Tibial artery (tissue), 4 donors: ENCODE results near the gene SH3D21.

Experiments used
- DNase-seq, 2 donors: peaks; one replicate each; pipeline ENCODE4 v3.0.0-alpha.2; 2019
- H3K27ac ChIP-seq, 2 donors: fragments of 200-600 bp; sonication (generic) in 1 of 2; 1 replicate in 1 of 2; 2 replicates in 1 of 2; pipeline ENCODE4 v1.5.1; 2018 to 2019; ENCODE audit warnings: mild to moderate bottlenecking in 1 of 2
- H3K27me3 ChIP-seq, 2 donors: fragments of 200-600 bp; sonication (generic) in 1 of 2; one replicate each; pipeline versions ENCODE4 v1.5.1 to v1.6.0; 2016 to 2019
- H3K36me3 ChIP-seq, 3 donors: fragments of 200-600 bp; sonication (generic) in 2 of 3; one replicate each; pipeline ENCODE4 v1.5.1; 2016 to 2019; ENCODE audit warnings: mild to moderate bottlenecking in 2 of 3
- H3K4me1 ChIP-seq, 4 donors: fragments of 200-600 bp; sonication (generic) in 2 of 4; 1 replicate in 3 of 4; 2 replicates in 1 of 4; pipeline ENCODE4 v1.5.1; 2016 to 2019
- H3K4me3 ChIP-seq, 2 donors: fragments of 200-600 bp; sonication (generic) in 1 of 2; 1 replicate in 1 of 2; 2 replicates in 1 of 2; pipeline ENCODE4 v1.5.1; 2018 to 2019; ENCODE audit warnings: mild to moderate bottlenecking in 2 of 2
- H3K9me3 ChIP-seq, 3 donors: fragments of 200-600 bp; sonication (generic) in 1 of 3; one replicate each; pipeline ENCODE4 v1.5.1; 2016 to 2019
- intact Hi-C: fragments of 100-400 bp; cut with DNase I; formaldehyde crosslinking; loops from one replicate; pipeline ENCODE4 v1.15.0; 2023; ENCODE audit warnings: low total_unique reads
- TF ChIP-seq, protein P1 (sequence below), 2 experiments: fragments of 200-600 bp in 1 of 2; fragments of 450-650 bp in 1 of 2; IDR thresholded peaks; one replicate each; pipeline ENCODE4 v1.5.1; 2017 to 2019; ENCODE audit warnings: antibody characterized with exemption in 2 of 2, mild to moderate bottlenecking in 1 of 2, moderate library complexity in 1 of 2

Gene SH3D21

DNA sequence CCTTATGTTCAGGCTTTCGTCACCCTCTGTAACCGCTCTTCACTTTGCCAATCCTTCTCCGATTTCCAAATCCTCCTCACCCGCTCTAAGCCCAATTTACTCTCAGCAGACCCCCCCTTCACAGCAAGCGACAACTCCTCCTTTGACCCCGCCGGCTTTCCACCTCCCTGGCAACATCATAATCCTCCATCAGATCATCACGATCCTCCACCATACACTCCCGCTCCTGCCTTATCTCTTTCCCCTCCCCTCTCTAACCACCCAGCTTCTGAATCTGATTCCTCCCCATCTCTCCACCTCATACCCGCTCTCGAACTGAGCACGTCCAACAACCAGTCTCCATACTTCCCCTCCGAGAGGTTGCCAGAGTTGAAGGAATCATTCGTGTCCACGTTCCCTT is 24.8 kb downstream of the SH3D21 start:
- intact Hi-C loops, result no loop called here
- no peaks in the 10 kb centered on the region for H3K36me3 ChIP-seq
- H3K4me3 ChIP-seq, result no peak overlapping the region
- no peak overlapping the region for H3K27ac ChIP-seq
- no peak for DNase-seq
- no peaks in the 10 kb centered on the region for H3K27me3 ChIP-seq
- no peaks in the 10 kb centered on the region for H3K9me3 ChIP-seq
- TF ChIP-seq, protein P1, sequence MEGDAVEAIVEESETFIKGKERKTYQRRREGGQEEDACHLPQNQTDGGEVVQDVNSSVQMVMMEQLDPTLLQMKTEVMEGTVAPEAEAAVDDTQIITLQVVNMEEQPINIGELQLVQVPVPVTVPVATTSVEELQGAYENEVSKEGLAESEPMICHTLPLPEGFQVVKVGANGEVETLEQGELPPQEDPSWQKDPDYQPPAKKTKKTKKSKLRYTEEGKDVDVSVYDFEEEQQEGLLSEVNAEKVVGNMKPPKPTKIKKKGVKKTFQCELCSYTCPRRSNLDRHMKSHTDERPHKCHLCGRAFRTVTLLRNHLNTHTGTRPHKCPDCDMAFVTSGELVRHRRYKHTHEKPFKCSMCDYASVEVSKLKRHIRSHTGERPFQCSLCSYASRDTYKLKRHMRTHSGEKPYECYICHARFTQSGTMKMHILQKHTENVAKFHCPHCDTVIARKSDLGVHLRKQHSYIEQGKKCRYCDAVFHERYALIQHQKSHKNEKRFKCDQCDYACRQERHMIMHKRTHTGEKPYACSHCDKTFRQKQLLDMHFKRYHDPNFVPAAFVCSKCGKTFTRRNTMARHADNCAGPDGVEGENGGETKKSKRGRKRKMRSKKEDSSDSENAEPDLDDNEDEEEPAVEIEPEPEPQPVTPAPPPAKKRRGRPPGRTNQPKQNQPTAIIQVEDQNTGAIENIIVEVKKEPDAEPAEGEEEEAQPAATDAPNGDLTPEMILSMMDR (IDR thresholded peaks at IDR 0.05), result no peak
- H3K4me1 ChIP-seq, result peaks cover 0 to 7% (median 2%) of the 10 kb centered on the region in 4 donors

DNA sequence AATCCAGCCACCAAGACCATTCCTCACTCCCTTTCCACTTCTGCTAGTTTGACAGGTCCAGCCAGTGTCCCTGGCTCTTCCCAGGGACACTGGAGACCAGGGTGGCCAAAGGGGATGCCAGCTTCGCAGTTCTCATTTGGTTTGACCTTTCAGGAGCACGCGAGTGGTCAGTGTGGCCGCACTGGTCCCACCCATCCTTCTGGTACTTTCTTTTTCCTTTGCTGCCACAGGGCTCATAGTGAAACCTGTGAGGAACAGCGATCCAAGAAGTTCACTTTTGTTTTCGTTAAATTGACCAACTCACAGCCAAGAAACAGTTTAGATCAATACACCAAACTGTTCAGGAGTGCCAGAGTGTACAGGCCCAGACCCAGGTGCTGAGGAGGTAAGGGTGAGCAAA is 31.7 kb downstream of the SH3D21 start:
- H3K4me3 ChIP-seq, result no peak overlapping the region
- H3K4me1 ChIP-seq, result peaks cover 0 to 6% (median 3%) of the 10 kb centered on the region in 4 donors
- no peak for DNase-seq
- peaks cover 12 to 44% (median 30%) of the 10 kb centered on the region in 3 donors for H3K36me3 ChIP-seq
- intact Hi-C loops, result no loop called here
- no peak overlapping the region for H3K27ac ChIP-seq
- no peaks in the 10 kb centered on the region for H3K27me3 ChIP-seq
- H3K9me3 ChIP-seq, result no peaks in the 10 kb centered on the region
- TF ChIP-seq, protein P1 (IDR thresholded peaks at IDR 0.05), result no peak

GRCh38 chr1:36339215-36339614 is 33.0 kb downstream of the SH3D21 start:
- Histone ChIP-seq H3K9me3 (no peaks in the 10 kb centered on the region), H3K4me1 (peaks cover 3 to 20% (median 11%) of the 10 kb centered on the region in 4 donors), H3K4me3 (no peak overlapping the region), H3K27ac (no peak overlapping the region), H3K27me3 (no peaks in the 10 kb centered on the region), H3K36me3 (peaks cover 18 to 57% (median 43%) of the 10 kb centered on the region in 3 donors)
- TF ChIP-seq, protein P1 (IDR thresholded peaks at IDR 0.05), result no peak
- intact Hi-C loops, result no loop called here
- no peak for DNase-seq

- peaks cover 3 to 22% (median 11%) of the 10 kb centered on the region in 4 donors for H3K4me1 ChIP-seq
- no peaks in the 10 kb centered on the region for H3K9me3 ChIP-seq
- no peak for DNase-seq
- no peaks in the 10 kb centered on the region for H3K27me3 ChIP-seq
- peaks cover 18 to 61% (median 47%) of the 10 kb centered on the region in 3 donors for H3K36me3 ChIP-seq
- intact Hi-C loops, result no loop called here
- H3K4me3 ChIP-seq, result no peak overlapping the region
- TF ChIP-seq, protein P1 (IDR thresholded peaks at IDR 0.05), result no peak
- no peak overlapping the region for H3K27ac ChIP-seq
Observed at GRCh38 chr1:36339615-36340014, 33.4 kb downstream of the SH3D21 start.

- no peak overlapping the region for H3K4me3 ChIP-seq
- H3K27ac ChIP-seq, result peak overlapping the region in 1 of 2 donors; percentile 78
- peaks cover 3 to 22% (median 11%) of the 10 kb centered on the region in 4 donors for H3K4me1 ChIP-seq
- DNase-seq, result no peak
- intact Hi-C loops, result loop anchor here (2.0 kb wide), 1 partner anchor 79 kb away; no protein-coding TSS in a partner anchor
- TF ChIP-seq, protein P1 (IDR thresholded peaks at IDR 0.05), result no peak
- peaks cover 34 to 83% (median 66%) of the 10 kb centered on the region in 3 donors for H3K36me3 ChIP-seq
- H3K27me3 ChIP-seq, result no peaks in the 10 kb centered on the region
- no peaks in the 10 kb centered on the region for H3K9me3 ChIP-seq
Observed at GRCh38 chr1:36341626-36342320, 35.6 kb downstream of the SH3D21 start.
